NCI-H2196 (cell line): ENCODE results near the gene WNT9A.

Experiments
- DNase-seq: peaks from one replicate; lab custom pipeline; 2025; ENCODE audit not compliant: unreplicated experiment; lab: John Stamatoyannopoulos, UW

The WNT9A gene

GRCh38 chr1:227942021-227942715 lies 5.6 kb downstream of the WNT9A start:
- DNase-seq: no peak

- no peak for DNase-seq
Measured at GRCh38 chr1:227941509-227942020, 6.2 kb downstream of the WNT9A start.

GRCh38 chr1:227940791-227941241 lies 6.9 kb downstream of the WNT9A start:
- no peak for DNase-seq

GRCh38 chr1:227939791-227940771 lies 7.7 kb downstream of the WNT9A start:
- no peak for DNase-seq

- DNase-seq: no peak
Measured at GRCh38 chr1:227938911-227939790, 8.6 kb downstream of the WNT9A start.

GRCh38 chr1:227938276-227938675 lies 9.5 kb downstream of the WNT9A start:
- DNase-seq: no peak

- DNase-seq: no peak
Measured at GRCh38 chr1:227937838-227938145, 9.9 kb downstream of the WNT9A start.

- no peak for DNase-seq
Measured at GRCh38 chr1:227937031-227937837, 10.5 kb downstream of the WNT9A start.

GRCh38 chr1:227935826-227936225 lies 11.9 kb downstream of the WNT9A start:
- DNase-seq: no peak

GRCh38 chr1:227934476-227935313 lies 13.0 kb downstream of the WNT9A start:
- no peak for DNase-seq

GRCh38 chr1:227929751-227930472 lies 17.8 kb downstream of the WNT9A start:
- DNase-seq: no peak

GRCh38 chr1:227928811-227929375 lies 18.8 kb downstream of the WNT9A start:
- no peak for DNase-seq

- no peak for DNase-seq
Measured at GRCh38 chr1:227927971-227928741, 19.6 kb downstream of the WNT9A start.

- no peak for DNase-seq
Measured at GRCh38 chr1:227926896-227927885, 20.5 kb downstream of the WNT9A start.

GRCh38 chr1:227926216-227926791 lies 21.4 kb downstream of the WNT9A start:
- no peak for DNase-seq
